Osteoblast (primary cell): Measurements from ENCODE around the gene PLTP. TPM values are rescaled to one million over a fixed set of nuclear protein-coding genes. Genes with fewer than 3 reads are reported as not detected.

Experiments used
- DNase-seq: peaks from one replicate; pipeline ENCODE4 v3.0.0; 2011; ENCODE audit warnings: low spot score, mixed read lengths; ENCODE audit not compliant: insufficient read length; ENCODE audit errors: missing footprints
- H2AFZ ChIP-seq: 2 replicates; pipeline ENCODE4 v1.6.0; 2011; ENCODE audit warnings: mild to moderate bottlenecking, low read length
- H3K27ac ChIP-seq: 2 replicates; pipeline ENCODE4 v1.5.1; 2011; ENCODE audit warnings: mild to moderate bottlenecking, low read depth, low read length, moderate library complexity
- H3K27me3 ChIP-seq: 2 replicates; pipeline ENCODE4 v1.6.0; 2012; ENCODE audit warnings: mild to moderate bottlenecking, control low read depth, inconsistent platforms, low read length, moderate library complexity; ENCODE audit not compliant: insufficient read depth
- H3K36me3 ChIP-seq: 2 replicates; pipeline ENCODE4 v1.5.1; 2011; ENCODE audit warnings: mild to moderate bottlenecking, low read length, control low read depth, moderate library complexity; ENCODE audit not compliant: insufficient read depth
- H3K4me1 ChIP-seq: 2 replicates; pipeline ENCODE4 v1.5.1; 2011; ENCODE audit warnings: mild to moderate bottlenecking, low read length, control low read depth, moderate library complexity; ENCODE audit not compliant: insufficient read depth
- H3K4me2 ChIP-seq: 2 replicates; pipeline ENCODE4 v1.6.0; 2011; ENCODE audit warnings: mild to moderate bottlenecking, low read length; ENCODE audit not compliant: insufficient read depth
- H3K4me3 ChIP-seq: fragments of 200-600 bp; sonication (generic); 3 replicates; pipeline ENCODE4 v1.5.1; 2012; ENCODE audit warnings: mild to moderate bottlenecking, low read length, inconsistent platforms; ENCODE audit not compliant: insufficient read depth
- H3K79me2 ChIP-seq: 2 replicates; pipeline ENCODE4 v1.6.0; 2012; ENCODE audit warnings: mild to moderate bottlenecking, low read length, control low read depth, inconsistent platforms; ENCODE audit not compliant: insufficient read depth
- H3K9me3 ChIP-seq: 2 replicates; pipeline ENCODE4 v1.5.1; 2011; ENCODE audit warnings: low read depth, low read length, control low read depth
- H4K20me1 ChIP-seq: 2 replicates; pipeline ENCODE4 v1.6.0; 2012; ENCODE audit warnings: mild to moderate bottlenecking, low read length, control low read depth; ENCODE audit not compliant: insufficient read depth
- total RNA-seq: library from RNA; depleted of rRNA; stranded (reverse); fragments of >200 nt; gene quantifications from 2 replicates; pipeline ENCODE4 v1.2.3, GENCODE V29; 2012
- TF ChIP-seq, protein P1 (sequence below): IDR thresholded peaks from 2 replicates; pipeline ENCODE4 v1.5.1; 2011; ENCODE audit warnings: mild to moderate bottlenecking, low read depth, low read length, moderate library complexity; ENCODE audit errors: extremely low read depth

Gene PLTP
- total RNA-seq, 1 donor, result 21.7 TPM

DNA sequence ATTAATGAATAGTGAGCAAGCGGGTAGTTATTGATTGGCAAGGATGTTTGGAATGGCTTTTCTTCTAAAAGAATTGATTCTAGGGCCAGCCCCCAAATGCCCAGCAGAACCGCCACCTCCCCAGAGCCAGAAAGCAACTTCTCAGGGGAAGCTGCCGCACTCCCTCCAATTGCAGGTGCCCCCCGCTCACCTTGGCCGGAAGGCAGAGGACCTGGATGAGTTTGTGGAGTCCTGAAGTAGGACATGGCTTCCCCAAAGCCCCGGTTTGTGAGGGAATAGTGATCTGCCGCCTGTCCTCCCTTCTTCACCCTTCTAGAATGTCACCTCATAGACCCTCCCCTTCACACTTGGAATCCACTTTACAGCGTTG lies 24.6 kb downstream of the PLTP start, which contains the start of gene SPATA25:
Gene SPATA25 (minus strand): TSS at position 277 of the 370 bp plus-strand sequence. CDS start 32 bp downstream, at position 245.
- Histone ChIP-seq H4K20me1 (peaks cover 10% of the 10 kb centered on the region), H3K9me3 (no peaks in the 10 kb centered on the region), H3K4me2 (no peak within 1 kb of the TSS), H3K36me3 (peaks cover 20% of the 10 kb centered on the region), H3K79me2 (peaks cover 27% of the 10 kb centered on the region), H3K4me1 (peaks cover 34% of the 10 kb centered on the region), H3K27me3 (no peaks in the 10 kb centered on the region), H3K27ac (no peak within 1 kb of the TSS), H2AFZ (no peak within 1 kb of the TSS), H3K4me3 (no peak within 1 kb of the TSS)
- TF ChIP-seq, protein P1, sequence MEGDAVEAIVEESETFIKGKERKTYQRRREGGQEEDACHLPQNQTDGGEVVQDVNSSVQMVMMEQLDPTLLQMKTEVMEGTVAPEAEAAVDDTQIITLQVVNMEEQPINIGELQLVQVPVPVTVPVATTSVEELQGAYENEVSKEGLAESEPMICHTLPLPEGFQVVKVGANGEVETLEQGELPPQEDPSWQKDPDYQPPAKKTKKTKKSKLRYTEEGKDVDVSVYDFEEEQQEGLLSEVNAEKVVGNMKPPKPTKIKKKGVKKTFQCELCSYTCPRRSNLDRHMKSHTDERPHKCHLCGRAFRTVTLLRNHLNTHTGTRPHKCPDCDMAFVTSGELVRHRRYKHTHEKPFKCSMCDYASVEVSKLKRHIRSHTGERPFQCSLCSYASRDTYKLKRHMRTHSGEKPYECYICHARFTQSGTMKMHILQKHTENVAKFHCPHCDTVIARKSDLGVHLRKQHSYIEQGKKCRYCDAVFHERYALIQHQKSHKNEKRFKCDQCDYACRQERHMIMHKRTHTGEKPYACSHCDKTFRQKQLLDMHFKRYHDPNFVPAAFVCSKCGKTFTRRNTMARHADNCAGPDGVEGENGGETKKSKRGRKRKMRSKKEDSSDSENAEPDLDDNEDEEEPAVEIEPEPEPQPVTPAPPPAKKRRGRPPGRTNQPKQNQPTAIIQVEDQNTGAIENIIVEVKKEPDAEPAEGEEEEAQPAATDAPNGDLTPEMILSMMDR, result no peak
- DNase-seq, result peak; percentile 42

DNA sequence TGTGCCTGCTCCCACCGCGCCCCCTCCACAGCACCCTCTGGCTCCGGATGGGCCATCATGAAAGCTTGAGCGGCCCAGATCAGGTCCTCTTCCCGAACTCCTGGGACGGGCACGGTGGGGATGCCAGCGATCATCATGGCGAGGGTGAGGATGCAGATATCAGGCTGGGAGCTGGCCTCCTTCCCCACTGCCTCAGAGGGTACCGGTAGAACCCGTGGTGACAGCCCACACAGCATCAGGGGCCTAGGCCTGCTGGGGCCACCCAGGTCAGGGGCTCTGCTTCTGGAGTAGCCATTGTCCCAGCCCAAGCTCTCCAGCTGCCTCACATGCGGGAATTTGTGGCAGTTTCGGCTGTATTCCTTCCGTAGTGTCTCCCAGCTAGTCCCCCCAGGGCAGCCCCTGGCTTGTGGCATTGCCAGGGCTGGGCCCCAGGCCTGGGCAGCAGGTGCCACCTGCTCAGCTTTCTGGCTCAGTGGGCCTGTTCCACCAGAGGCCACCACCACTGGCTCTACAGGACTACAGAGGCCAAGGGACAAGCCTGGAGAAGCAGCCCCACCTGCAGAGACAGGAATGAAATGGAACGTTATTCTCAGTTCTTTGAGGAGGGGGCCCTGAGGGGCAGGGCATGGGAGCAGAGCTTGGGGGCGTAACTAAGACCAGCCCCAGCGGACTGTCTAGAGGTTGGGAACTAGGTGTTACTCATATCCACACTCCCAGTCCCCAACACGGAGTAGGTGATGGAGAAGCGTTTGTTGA lies 25.2 kb downstream of the PLTP start:
- H3K79me2 ChIP-seq, result peaks cover 25% of the 10 kb centered on the region
- H3K4me1 ChIP-seq, result peaks cover 28% of the 10 kb centered on the region
- H3K27me3 ChIP-seq, result no peaks in the 10 kb centered on the region
- H3K4me2 ChIP-seq, result no peak overlapping the region
- TF ChIP-seq, protein P1, result no peak
- no peak overlapping the region for H2AFZ ChIP-seq
- H3K4me3 ChIP-seq, result no peak overlapping the region
- H3K9me3 ChIP-seq, result no peaks in the 10 kb centered on the region
- peak; percentile 56 for DNase-seq
- no peak overlapping the region for H3K27ac ChIP-seq
- peaks cover 6% of the 10 kb centered on the region for H4K20me1 ChIP-seq
- H3K36me3 ChIP-seq, result peaks cover 20% of the 10 kb centered on the region

- Histone ChIP-seq H3K4me3 (no peak overlapping the region), H3K4me1 (peaks cover 19% of the 10 kb centered on the region), H3K27me3 (no peaks in the 10 kb centered on the region), H3K4me2 (no peak overlapping the region), H3K36me3 (peaks cover 23% of the 10 kb centered on the region), H4K20me1 (peaks cover 6% of the 10 kb centered on the region), H3K27ac (no peak overlapping the region), H3K79me2 (peaks cover 25% of the 10 kb centered on the region), H2AFZ (no peak overlapping the region), H3K9me3 (no peaks in the 10 kb centered on the region)
- TF ChIP-seq, protein P1, result no peak
- no peak for DNase-seq
These were observed 28.9 kb downstream of the PLTP start for GRCh38 chr20:45883100-45883469.

- no peak for DNase-seq
- Histone ChIP-seq H3K4me3 (no peak overlapping the region), H3K79me2 (peaks cover 25% of the 10 kb centered on the region), H3K4me1 (peaks cover 19% of the 10 kb centered on the region), H3K9me3 (no peaks in the 10 kb centered on the region), H4K20me1 (peaks cover 6% of the 10 kb centered on the region), H3K36me3 (peaks cover 27% of the 10 kb centered on the region), H3K27me3 (no peaks in the 10 kb centered on the region), H3K27ac (no peak overlapping the region), H3K4me2 (no peak overlapping the region), H2AFZ (no peak overlapping the region)
- TF ChIP-seq, protein P1, result no peak
These were observed 29.4 kb downstream of the PLTP start for GRCh38 chr20:45882469-45883099.
